Stimulated activated CD8-positive, alpha-beta memory T cell treated with anti-CD3 and anti-CD28 coated beads, Interleukin-7, amount 100 ng/mL, for 4 hours (primary cell): ENCODE data around the gene HPN.

Source experiments
- DNase-seq, 2 donors: peaks; one replicate each; pipeline ENCODE4 v3.0.0-alpha.2; 2020; ENCODE audit warnings: low read depth in 2 of 2

HPN gene

GRCh38 chr19:35104361-35104760, 62.8 kb downstream of the HPN start:
- DNase-seq = no peak

DNA sequence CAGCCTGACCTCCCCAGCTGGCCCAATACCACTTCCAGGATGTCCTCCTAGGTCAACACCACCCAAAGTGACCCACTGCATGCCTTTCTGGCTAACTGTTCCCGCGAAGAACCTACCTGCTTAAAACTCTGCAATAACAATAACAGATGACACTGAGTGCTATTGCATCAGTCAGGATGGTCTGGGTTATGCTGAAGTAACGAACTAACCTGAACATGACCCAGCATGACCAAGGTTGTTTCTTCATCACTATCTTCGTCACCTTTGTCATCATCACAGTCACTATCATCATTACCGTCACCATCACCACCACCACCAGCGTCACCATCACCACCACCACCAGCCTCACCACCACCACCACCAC, 63.5 kb downstream of the HPN start:
- DNase-seq = no peak

- no peak for DNase-seq
Measured at GRCh38 chr19:35105411-35106290, 64.1 kb downstream of the HPN start.

DNA sequence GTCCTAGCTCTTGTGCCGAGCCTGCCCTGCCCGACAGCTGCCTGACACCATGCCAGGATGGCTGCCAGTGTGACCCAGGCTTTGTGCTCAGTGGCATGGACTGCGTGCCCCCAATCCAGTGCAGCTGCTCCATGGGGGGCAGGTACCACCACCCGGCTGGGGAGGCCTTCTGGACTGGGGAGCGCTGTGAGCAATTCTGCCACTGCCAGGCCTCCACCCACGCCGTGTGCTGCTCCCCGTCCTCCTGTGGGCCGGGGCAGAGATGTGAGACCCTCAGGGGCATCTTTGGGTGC, 64.7 kb downstream of the HPN start:
- no peak for DNase-seq

DNA sequence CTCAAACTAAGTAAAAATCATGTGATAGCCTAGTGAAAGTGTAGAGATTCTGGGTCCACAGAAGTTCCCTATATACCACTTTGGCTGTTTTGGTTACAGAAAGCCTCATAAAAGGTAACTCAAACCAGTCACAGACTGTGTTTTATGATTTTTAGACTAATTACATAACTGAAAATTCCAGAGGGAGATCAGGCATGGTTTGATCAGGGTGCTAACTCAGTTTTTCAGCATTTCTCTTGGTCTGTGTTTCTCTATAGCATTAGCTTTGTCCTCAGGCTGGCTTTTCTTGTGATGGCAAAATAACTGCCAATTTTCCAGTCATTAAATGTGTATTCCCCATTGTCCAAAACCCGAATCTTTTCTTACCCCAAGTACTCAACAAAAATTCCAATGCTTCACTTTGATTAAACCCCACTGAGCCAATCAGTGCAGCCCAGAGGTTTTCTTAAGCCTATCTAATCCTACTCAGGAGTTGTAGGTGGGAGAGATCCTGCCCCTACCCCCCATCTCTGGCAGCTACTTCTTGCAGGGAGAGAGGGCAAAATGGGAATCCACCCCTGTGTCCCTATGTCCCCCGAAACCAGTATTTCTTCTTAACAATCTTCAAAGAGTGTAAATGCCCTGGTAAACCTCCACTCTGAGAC, 65.5 kb downstream of the HPN start:
- DNase-seq = no peak

DNA sequence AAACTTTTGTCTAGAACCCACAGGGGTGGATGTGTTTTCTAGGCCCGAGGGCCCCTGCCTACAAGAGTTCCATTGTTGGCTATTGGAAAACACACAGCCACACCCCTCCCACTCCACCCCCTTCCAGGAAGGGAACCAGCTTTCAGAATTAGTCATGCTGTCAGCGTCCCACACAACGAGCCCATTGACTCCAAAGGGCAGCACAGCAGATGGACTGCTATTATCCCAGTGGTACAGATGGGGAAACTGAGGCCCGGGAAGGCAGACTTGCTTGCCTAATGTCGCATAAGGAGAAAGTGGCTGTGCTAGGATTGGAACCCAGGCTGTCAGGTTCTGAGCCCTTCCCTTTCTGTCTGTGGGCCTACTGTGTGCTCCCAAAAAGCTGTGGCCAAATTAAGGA, 66.0 kb downstream of the HPN start:
- DNase-seq = no peak

GRCh38 chr19:35108730-35109129, 67.2 kb downstream of the HPN start:
- no peak for DNase-seq

DNA sequence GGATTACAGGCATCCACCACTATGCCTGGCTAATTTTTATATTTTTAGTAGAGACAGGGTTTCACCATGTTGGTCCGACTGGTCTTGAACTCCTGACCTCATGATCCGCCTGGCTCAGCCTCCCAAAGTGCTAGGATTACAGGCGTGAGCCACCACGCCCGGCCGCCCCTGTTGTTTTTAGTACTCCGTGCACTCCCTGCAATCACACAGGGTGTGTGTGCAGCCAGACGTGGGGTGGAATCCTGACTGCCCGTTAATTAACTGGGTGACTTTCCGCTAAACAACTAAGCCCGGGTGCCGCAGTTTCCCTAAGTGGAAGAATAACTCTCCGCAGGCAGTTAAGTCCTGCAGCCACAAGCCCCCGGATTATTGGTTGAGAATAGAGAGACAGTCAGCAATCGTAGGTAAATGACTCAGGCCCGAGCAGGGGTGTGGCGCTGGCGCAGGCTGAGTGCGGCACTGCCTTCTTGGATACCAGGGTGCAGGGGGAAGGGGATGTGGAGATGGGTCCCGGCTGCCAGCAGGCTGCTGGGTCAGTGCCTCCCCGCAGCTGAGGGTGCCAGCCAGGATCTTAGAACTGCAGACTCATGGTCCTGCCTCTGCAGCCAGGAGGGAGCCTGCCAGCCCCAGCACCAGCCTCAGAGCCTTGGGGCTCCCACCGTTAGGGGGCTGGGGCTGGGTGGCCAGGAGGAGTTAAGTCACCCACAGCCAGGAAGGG, 68.0 kb downstream of the HPN start:
- DNase-seq = no peak

DNA sequence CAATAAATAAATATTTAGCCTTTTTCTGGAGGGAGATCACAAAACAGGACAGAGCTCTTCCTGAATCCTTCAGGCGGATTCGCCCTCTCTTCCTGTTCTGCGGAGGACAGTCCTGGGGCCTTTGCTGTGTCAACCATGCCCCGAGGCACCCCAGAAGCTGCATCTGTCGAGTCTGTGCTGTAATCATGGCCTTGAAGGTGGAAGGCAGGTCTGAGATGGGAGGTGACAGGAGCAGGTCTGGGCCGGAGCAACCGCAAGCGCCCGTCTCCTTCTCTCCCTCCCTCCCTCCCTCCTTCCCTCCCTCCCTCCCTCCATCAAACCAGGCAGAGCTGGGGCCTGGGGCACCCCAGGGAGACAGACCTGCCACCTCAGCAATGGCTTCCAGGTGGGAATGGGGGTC, 69.5 kb downstream of the HPN start:
- DNase-seq = no peak

DNA sequence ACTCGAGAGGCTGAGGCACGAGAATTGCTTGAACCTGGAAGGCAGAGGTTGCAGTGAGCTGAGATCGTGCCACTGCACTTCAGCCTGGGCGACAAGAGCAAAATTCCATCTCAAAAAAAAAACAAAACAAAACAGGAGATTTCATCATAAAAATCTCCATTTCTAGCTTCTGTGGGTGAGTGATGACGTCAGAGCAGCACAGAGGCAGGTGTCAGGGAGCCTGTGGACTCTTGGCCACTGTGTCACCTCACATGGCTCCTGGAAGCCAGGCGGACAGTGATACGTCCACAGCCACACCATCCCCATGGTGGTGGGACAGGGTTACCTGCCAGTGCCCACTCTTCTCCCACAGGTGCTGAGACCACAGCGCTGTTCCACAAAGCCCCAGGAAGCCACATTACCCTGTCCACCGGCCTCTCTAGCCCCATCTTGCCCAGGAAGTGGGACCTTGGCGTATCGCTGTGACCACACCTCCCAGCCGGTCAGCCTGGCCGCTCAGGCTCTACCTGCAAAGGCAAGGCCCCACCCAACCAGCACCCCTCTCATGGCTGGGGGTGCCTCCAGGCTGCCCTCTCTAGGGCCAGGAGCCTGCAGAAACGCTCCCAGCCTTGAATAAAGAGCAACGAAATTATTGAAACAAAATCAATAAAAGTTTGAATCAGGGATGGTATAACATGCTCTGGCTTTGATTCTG, 71.6 kb downstream of the HPN start:
- DNase-seq = no peak

GRCh38 chr19:35114353-35115176, 73.0 kb downstream of the HPN start:
- DNase-seq = peak; percentile 43

GRCh38 chr19:35115177-35115951, 73.8 kb downstream of the HPN start, which contains the start of gene FXYD3:
FXYD3 (plus strand) TSS chr19:35115823; CDS start chr19:35119377, 3,554 bp downstream.
- no peak for DNase-seq
